ENCODE results near the gene SNRPA.
A peak's percentile ranks its signal among the peaks of the same experiment; 100 is the strongest.

The SNRPA gene

DNA sequence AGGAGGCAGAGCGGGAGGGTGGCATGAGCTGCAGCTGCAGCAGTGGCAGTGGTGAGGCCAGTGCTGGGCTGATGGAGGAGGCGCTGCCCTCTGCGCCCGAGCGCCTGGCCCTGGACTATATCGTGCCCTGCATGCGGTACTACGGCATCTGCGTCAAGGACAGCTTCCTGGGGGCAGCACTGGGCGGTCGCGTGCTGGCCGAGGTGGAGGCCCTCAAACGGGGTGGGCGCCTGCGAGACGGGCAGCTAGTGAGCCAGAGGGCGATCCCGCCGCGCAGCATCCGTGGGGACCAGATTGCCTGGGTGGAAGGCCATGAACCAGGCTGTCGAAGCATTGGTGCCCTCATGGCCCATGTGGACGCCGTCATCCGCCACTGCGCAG is 50.0 kb downstream of the SNRPA start:
- peak overlapping the region; percentile 80 to 82 for H3K4me3 ChIP-seq (ENCODE audit: low read length in 2 of 2)
- no peaks in the 10 kb centered on the region for H3K9me3 ChIP-seq (ENCODE audit: control insufficient read depth in 2 of 2, low read length in 2 of 2)
- no peaks in the 10 kb centered on the region for H3K27me3 ChIP-seq (ENCODE audit: control insufficient read depth in 2 of 2, insufficient read depth in 2 of 2, low read length in 2 of 2)
- H3K36me3 ChIP-seq (ENCODE audit: control insufficient read depth in 2 of 2, insufficient read depth in 2 of 2, low read length in 2 of 2), result peaks cover 13 to 25% of the 10 kb centered on the region in 2 donors
- H3K9ac ChIP-seq (ENCODE audit: low read depth in 1 of 2, low read length in 2 of 2), result peak overlapping the region in 1 of 2 donors; percentile 38
- peaks cover 70% of the 10 kb centered on the region in 2 donors for H3K4me1 ChIP-seq (ENCODE audit: control insufficient read depth in 2 of 2, insufficient read depth in 2 of 2, low read length in 2 of 2)
- H3K27ac ChIP-seq (ENCODE audit: low read depth in 2 of 2, low read length in 2 of 2), result peak overlapping the region in 1 of 2 donors; percentile 23

DNA sequence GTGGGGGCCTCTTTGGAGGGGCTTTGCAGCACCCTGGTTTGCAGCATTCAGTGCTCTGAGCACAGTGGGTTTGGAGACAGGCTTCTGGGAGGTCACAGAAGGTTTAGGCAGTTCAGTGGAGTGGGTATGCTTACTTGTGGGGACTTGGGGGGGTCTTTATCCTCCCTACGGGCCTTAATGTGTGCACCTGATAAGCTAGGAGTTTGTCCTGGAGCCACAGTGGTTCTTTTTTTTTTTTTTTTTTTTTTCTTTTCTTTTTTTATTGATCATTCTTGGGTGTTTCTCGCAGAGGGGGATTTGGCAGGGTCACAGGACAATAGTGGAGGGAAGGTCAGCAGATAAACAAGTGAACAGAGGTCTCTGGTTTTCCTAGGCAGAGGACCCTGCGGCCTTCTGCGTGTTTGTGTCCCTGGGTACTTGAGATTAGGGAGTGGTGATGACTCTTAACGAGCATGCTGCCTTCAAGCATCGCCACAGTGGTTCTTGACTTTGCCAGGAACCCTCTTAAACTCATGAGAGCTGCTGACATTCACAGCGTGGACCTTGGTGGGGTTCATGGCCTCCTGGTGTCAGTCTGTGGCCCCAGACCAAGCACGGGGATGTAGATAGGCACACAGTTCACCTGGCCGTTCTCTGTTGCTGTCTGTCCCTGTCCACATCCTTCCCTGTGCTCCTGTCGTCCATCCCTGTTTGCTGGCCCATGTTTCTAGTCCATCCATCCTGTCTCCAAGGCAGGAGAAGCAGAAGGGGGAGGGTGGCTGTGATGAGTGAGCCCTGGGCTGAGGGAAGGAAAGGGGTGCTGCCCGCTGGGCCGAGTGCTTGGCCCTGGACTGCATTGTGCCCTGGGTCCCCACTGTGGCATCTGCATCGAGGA is 50.7 kb downstream of the SNRPA start:
- Histone ChIP-seq H3K27ac (ENCODE audit: low read depth in 2 of 2, low read length in 2 of 2) (peak overlapping the region; percentile 85 to 86), H3K36me3 (ENCODE audit: control insufficient read depth in 2 of 2, insufficient read depth in 2 of 2, low read length in 2 of 2) (peaks cover 13 to 20% of the 10 kb centered on the region in 2 donors), H3K4me3 (ENCODE audit: low read length in 2 of 2) (peak overlapping the region; percentile 48 to 80), H3K4me1 (ENCODE audit: control insufficient read depth in 2 of 2, insufficient read depth in 2 of 2, low read length in 2 of 2) (peaks cover 76% of the 10 kb centered on the region in 2 donors), H3K9ac (ENCODE audit: low read depth in 1 of 2, low read length in 2 of 2) (peak overlapping the region; percentile 38 to 66), H3K9me3 (ENCODE audit: control insufficient read depth in 2 of 2, low read length in 2 of 2) (no peaks in the 10 kb centered on the region), H3K27me3 (ENCODE audit: control insufficient read depth in 2 of 2, insufficient read depth in 2 of 2, low read length in 2 of 2) (no peaks in the 10 kb centered on the region)

DNA sequence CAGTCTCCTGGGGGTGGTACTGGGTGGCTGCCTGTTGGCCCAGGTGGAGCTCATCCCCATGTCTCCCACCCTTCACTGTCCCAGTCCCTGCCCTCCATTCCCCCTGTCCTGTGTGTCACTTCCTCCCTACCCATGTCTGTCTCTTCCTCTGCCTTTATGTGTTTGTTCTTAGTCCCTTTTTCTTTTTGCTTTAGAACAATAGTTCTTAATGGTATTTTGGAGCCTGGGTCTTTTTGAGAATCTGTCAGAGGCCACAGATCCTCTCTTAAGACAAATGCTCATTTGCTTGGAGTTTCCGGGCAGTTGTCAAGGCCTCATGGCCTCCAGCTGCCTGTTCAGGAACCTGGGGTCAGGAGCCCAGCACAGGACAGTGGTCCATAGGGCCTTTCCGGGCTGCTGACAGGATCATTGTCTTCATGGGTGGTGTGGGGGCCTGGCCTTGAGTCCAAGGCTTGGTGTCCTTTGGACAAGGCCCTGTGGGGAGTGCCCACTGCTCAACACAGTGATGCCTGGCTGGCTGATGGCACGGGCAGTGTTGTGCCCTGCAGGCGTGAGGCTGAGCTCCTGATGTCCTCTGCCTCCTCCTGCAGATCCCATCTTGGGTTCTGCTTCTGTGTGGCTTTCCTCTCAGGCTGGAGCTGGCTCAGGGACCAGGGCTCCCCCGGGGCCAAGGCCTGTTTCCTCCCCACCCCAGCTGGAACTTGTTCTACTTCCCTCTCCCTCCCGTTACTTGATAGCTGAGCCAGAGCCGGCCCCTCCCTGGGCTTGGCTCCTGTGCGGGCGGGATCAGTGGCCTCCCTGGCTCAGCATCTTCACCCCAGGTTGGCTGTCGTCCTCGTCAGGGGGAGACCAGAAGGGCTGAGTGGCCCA is 51.5 kb downstream of the SNRPA start:
- Histone ChIP-seq H3K27ac (ENCODE audit: low read depth in 2 of 2, low read length in 2 of 2) (peak overlapping the region; percentile 85 to 86), H3K9me3 (ENCODE audit: control insufficient read depth in 2 of 2, low read length in 2 of 2) (no peaks in the 10 kb centered on the region), H3K4me1 (ENCODE audit: control insufficient read depth in 2 of 2, insufficient read depth in 2 of 2, low read length in 2 of 2) (peaks cover 76 to 81% of the 10 kb centered on the region in 2 donors), H3K27me3 (ENCODE audit: control insufficient read depth in 2 of 2, insufficient read depth in 2 of 2, low read length in 2 of 2) (no peaks in the 10 kb centered on the region), H3K4me3 (ENCODE audit: low read length in 2 of 2) (peak overlapping the region; percentile 48 to 51), H3K36me3 (ENCODE audit: control insufficient read depth in 2 of 2, insufficient read depth in 2 of 2, low read length in 2 of 2) (peaks cover 18 to 25% of the 10 kb centered on the region in 2 donors), H3K9ac (ENCODE audit: low read depth in 1 of 2, low read length in 2 of 2) (peak overlapping the region; percentile 41 to 66)

DNA sequence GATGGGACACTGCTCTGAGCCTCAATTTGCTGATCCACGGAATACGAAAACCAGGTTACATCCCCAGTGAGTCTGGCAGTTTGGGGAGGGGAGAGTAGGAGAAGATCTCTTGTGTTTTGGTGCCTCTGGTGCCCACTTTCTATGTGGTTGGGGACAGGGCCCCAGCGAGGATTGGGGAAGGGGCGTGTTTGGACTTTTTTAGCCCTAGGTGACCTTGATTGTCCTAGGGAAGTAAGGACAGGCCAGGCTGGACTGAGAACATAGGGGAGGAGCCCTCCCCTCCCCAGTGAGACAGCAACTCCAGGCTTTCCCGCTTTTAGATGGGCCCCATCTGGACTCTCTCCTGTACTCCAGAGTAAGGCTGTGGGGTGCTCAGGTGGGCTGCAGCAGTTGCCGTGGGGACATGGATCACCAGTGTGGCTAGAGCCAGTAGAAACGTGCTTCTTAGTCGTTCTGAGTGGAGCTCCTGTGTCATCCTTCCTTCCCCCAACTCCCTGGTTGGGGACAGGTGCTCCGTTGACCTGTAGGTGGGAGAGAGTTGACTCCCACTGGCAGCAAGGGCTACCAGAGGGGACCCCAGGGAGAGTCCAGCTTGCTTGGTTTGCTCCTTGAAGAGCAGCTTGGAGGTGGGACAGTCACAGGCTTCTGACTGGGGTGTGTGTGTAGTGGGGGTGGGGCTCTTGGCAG is 52.3 kb downstream of the SNRPA start:
- Histone ChIP-seq H3K9me3 (ENCODE audit: control insufficient read depth in 2 of 2, low read length in 2 of 2) (no peaks in the 10 kb centered on the region), H3K9ac (ENCODE audit: low read depth in 1 of 2, low read length in 2 of 2) (peak overlapping the region; percentile 38 to 66), H3K27me3 (ENCODE audit: control insufficient read depth in 2 of 2, insufficient read depth in 2 of 2, low read length in 2 of 2) (no peaks in the 10 kb centered on the region), H3K4me3 (ENCODE audit: low read length in 2 of 2) (peak overlapping the region in 1 of 2 donors; percentile 51), H3K27ac (ENCODE audit: low read depth in 2 of 2, low read length in 2 of 2) (peak overlapping the region; percentile 85 to 86), H3K4me1 (ENCODE audit: control insufficient read depth in 2 of 2, insufficient read depth in 2 of 2, low read length in 2 of 2) (peaks cover 70 to 73% of the 10 kb centered on the region in 2 donors), H3K36me3 (ENCODE audit: control insufficient read depth in 2 of 2, insufficient read depth in 2 of 2, low read length in 2 of 2) (peaks cover 25 to 33% of the 10 kb centered on the region in 2 donors)

DNA sequence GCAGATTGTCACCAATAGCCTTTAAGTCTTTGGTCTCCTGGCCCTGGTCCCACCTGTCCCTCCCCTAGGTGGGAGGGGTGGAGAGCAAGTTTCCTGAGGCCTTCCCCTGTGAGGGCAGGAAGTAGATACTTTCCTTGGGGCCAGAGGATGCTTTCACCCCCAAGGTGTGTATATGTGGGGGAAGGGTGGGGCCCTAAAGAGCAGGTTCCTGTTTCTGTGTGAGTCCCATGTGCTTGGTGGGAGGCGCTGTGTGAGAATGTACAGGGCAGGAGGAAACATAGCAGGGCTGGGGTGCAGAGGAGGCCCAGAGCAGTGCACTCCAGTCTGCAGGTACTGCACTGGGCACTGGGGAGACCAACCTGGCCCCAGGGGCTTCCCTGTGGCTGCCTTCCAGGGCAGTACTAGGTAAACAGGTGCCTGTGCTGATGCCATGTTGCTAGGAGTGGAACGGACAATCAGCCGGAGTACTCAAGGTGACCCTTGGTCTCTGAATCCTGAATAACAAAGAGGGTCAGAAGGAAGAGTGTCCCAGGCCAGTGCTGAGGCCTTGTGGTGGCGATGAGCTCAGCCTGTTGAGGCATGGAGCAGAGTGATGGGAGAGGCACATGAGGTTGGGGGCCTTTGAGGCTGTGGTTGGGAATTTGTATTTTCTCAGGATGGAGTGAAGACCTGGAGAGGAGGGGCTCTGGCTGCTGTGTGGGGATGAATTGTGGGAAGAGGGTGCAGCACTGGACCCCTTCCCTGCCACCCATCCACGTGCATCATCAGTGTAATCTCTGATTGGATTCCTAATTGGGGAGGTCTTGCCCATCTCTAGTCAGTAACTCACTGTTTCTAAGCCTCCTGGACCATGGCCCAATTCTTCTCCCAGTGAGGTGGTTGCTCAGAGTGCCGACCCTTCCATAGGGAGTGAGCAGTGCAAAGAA is 53.1 kb downstream of the SNRPA start:
- Histone ChIP-seq H3K4me3 (ENCODE audit: low read length in 2 of 2) (peak overlapping the region in 1 of 2 donors; percentile 52), H3K36me3 (ENCODE audit: control insufficient read depth in 2 of 2, insufficient read depth in 2 of 2, low read length in 2 of 2) (peaks cover 31 to 39% of the 10 kb centered on the region in 2 donors), H3K27ac (ENCODE audit: low read depth in 2 of 2, low read length in 2 of 2) (peak overlapping the region; percentile 85 to 86), H3K9ac (ENCODE audit: low read depth in 1 of 2, low read length in 2 of 2) (peak overlapping the region; percentile 36 to 63), H3K27me3 (ENCODE audit: control insufficient read depth in 2 of 2, insufficient read depth in 2 of 2, low read length in 2 of 2) (no peaks in the 10 kb centered on the region), H3K4me1 (ENCODE audit: control insufficient read depth in 2 of 2, insufficient read depth in 2 of 2, low read length in 2 of 2) (peaks cover 70 to 73% of the 10 kb centered on the region in 2 donors), H3K9me3 (ENCODE audit: control insufficient read depth in 2 of 2, low read length in 2 of 2) (no peaks in the 10 kb centered on the region)

DNA sequence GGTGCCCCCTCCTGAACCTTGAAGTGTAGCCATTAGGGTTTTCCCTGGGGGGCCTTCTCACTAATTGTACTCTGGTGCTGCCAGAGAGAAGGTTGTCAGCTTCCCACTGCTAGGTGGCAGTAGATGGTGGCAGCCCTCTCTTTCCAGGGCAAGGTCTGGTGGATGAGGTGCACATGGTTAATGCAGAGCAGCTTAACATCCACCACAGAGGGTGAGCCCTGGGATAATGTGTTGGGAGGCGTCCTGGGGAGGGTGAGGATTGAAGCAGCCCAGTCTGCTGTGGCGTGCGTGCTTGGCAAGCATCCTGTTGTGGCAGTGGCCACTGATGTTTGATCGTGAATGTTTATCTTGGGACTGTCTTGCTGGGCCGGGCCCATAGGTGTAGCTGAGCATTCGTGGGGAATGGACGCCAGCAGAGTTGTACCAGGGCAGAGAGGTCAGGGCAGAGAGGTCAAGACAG is 53.8 kb downstream of the SNRPA start:
- H3K36me3 ChIP-seq (ENCODE audit: control insufficient read depth in 2 of 2, insufficient read depth in 2 of 2, low read length in 2 of 2), result peaks cover 31 to 41% of the 10 kb centered on the region in 2 donors
- peak overlapping the region; percentile 85 to 86 for H3K27ac ChIP-seq (ENCODE audit: low read depth in 2 of 2, low read length in 2 of 2)
- peak overlapping the region; percentile 36 to 63 for H3K9ac ChIP-seq (ENCODE audit: low read depth in 1 of 2, low read length in 2 of 2)
- no peaks in the 10 kb centered on the region for H3K27me3 ChIP-seq (ENCODE audit: control insufficient read depth in 2 of 2, insufficient read depth in 2 of 2, low read length in 2 of 2)
- peaks cover 70 to 73% of the 10 kb centered on the region in 2 donors for H3K4me1 ChIP-seq (ENCODE audit: control insufficient read depth in 2 of 2, insufficient read depth in 2 of 2, low read length in 2 of 2)
- H3K9me3 ChIP-seq (ENCODE audit: control insufficient read depth in 2 of 2, low read length in 2 of 2), result no peaks in the 10 kb centered on the region
- H3K4me3 ChIP-seq (ENCODE audit: low read length in 2 of 2), result peak overlapping the region in 1 of 2 donors; percentile 52

DNA sequence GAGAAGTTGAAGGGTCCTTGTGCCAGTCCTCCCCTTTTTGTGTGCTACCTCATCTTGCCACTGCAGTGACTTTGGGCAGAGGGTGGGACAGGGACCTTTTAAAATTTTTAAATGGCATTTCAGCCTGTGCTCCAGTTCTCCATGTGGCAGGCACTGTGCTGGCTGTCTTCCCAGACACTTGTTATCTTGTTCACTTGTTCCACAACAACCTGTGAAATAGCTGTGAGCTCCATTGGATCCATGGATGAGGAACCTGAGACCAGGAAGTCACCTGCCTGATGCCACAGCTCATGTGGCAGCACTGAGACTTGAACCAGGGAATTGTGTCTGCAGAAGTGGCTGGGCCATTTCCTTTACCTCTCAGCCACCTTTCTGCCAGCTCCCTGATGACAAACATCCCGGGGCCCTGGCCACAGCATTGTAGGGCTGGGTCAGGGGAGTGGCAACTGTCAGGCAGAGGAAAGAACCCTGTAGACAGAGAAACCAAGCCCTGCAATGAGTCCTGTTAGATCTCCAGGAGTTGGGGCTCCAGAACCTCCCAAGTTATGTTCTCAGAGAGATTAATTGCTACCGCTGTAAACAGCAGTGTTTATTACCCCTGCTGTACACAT is 54.4 kb downstream of the SNRPA start:
- H3K36me3 ChIP-seq (ENCODE audit: control insufficient read depth in 2 of 2, insufficient read depth in 2 of 2, low read length in 2 of 2), result peaks cover 31 to 41% of the 10 kb centered on the region in 2 donors

DNA sequence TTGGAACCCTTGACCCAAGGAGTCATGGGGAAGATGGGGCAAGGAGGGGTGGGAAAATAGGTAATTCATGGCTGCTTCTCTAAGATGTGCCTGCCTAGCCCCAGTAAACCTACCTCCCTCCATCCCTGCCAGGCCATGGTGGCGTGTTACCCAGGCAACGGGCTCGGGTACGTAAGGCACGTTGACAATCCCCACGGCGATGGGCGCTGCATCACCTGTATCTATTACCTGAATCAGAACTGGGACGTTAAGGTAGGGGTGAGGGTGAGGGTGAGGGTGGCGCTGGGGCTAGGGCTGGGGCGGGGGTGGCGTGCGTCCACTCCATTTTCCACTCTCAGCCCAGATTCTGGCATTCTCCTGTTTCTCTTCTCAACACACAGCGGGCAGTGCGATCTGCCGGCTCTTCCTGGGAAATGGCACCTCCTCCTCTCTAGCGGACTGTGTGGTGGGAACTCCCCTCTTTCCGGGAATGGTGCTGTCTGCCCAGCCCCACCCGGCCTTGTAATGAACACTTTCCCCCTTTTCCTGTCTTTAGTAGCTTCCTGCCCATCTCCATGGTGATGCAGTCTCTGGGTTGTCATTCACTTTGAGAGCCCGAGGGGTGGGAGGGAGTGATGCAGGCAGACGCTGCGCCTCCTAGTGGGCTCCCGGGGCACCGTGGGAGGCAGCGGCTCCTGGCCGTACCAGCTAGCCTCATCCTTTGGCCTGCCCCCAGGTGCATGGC is 55.6 kb downstream of the SNRPA start:
- no peaks in the 10 kb centered on the region for H3K27me3 ChIP-seq (ENCODE audit: control insufficient read depth in 2 of 2, insufficient read depth in 2 of 2, low read length in 2 of 2)
- H3K9me3 ChIP-seq (ENCODE audit: control insufficient read depth in 2 of 2, low read length in 2 of 2), result no peaks in the 10 kb centered on the region
- H3K27ac ChIP-seq (ENCODE audit: low read depth in 2 of 2, low read length in 2 of 2), result peak overlapping the region; percentile 42 to 72
- peaks cover 23 to 32% of the 10 kb centered on the region in 2 donors for H3K36me3 ChIP-seq (ENCODE audit: control insufficient read depth in 2 of 2, insufficient read depth in 2 of 2, low read length in 2 of 2)
- H3K4me3 ChIP-seq (ENCODE audit: low read length in 2 of 2), result no peak overlapping the region
- H3K9ac ChIP-seq (ENCODE audit: low read depth in 1 of 2, low read length in 2 of 2), result no peak overlapping the region
- peaks cover 59 to 61% of the 10 kb centered on the region in 2 donors for H3K4me1 ChIP-seq (ENCODE audit: control insufficient read depth in 2 of 2, insufficient read depth in 2 of 2, low read length in 2 of 2)

More for the DNA sequence above, 54.4 kb downstream of the SNRPA start:
- Histone ChIP-seq H3K4me1 (ENCODE audit: control insufficient read depth in 2 of 2, insufficient read depth in 2 of 2, low read length in 2 of 2) (peaks cover 64 to 68% of the 10 kb centered on the region in 2 donors), H3K27ac (ENCODE audit: low read depth in 2 of 2, low read length in 2 of 2) (peak overlapping the region; percentile 56 to 85), H3K9me3 (ENCODE audit: control insufficient read depth in 2 of 2, low read length in 2 of 2) (no peaks in the 10 kb centered on the region), H3K9ac (ENCODE audit: low read depth in 1 of 2, low read length in 2 of 2) (peak overlapping the region in 1 of 2 donors; percentile 6), H3K27me3 (ENCODE audit: control insufficient read depth in 2 of 2, insufficient read depth in 2 of 2, low read length in 2 of 2) (no peaks in the 10 kb centered on the region), H3K4me3 (ENCODE audit: low read length in 2 of 2) (no peak overlapping the region)
